Loucy (cell line): ENCODE data around the gene FREM2.

Experiments
- H2AFZ ChIP-seq: fragments of 200-600 bp; sonication (generic); 2 replicates; pipeline ENCODE4 v1.6.0; 2016; ENCODE audit warnings: antibody characterized with exemption, mild to moderate bottlenecking, low read length, moderate library complexity
- H3F3A ChIP-seq: fragments of 200-600 bp; 2 replicates; pipeline ENCODE4 v1.6.0; 2016; ENCODE audit warnings: antibody characterized with exemption, low read depth, mild to moderate bottlenecking
- H3K27me3 ChIP-seq: fragments of 200-600 bp; sonication (generic); 2 replicates; pipeline ENCODE4 v1.6.1; 2014; ENCODE audit warnings: low read length, mild to moderate bottlenecking; ENCODE audit not compliant: insufficient read depth, poor library complexity, severe bottlenecking
- H3K36me3 ChIP-seq: fragments of 200-600 bp; sonication (generic); 2 replicates; pipeline ENCODE4 v1.6.1; 2016; ENCODE audit warnings: low read length; ENCODE audit not compliant: insufficient read depth
- H3K4me1 ChIP-seq: fragments of 200-600 bp; sonication (generic); 2 replicates; pipeline ENCODE4 v1.5.1; 2014; ENCODE audit warnings: low read length, mild to moderate bottlenecking; ENCODE audit not compliant: insufficient read depth, poor library complexity, severe bottlenecking
- H3K4me2 ChIP-seq: fragments of 200-600 bp; sonication (generic); 2 replicates; pipeline ENCODE4 v1.6.0; 2014; ENCODE audit warnings: antibody characterized with exemption, low read length, low read depth, mild to moderate bottlenecking; ENCODE audit not compliant: poor library complexity, severe bottlenecking
- H3K4me3 ChIP-seq: fragments of 200-600 bp; sonication (generic); 2 replicates; pipeline ENCODE4 v1.5.1; 2014; ENCODE audit warnings: low read length, mild to moderate bottlenecking, mixed read lengths; ENCODE audit not compliant: poor library complexity, severe bottlenecking
- H3K79me2 ChIP-seq: fragments of 200-600 bp; sonication (generic); 2 replicates; pipeline ENCODE4 v1.6.1; 2014; ENCODE audit warnings: low read length; ENCODE audit not compliant: insufficient read depth
- H3K9ac ChIP-seq: fragments of 200-600 bp; sonication (generic); 2 replicates; pipeline ENCODE4 v1.6.0; 2014; ENCODE audit warnings: mild to moderate bottlenecking, low read depth, low read length, moderate library complexity; ENCODE audit not compliant: poor library complexity, severe bottlenecking
- H3K9me2 ChIP-seq: fragments of 200-600 bp; sonication (generic); replicated peaks from 2 replicates; pipeline ENCODE4 v1.6.1; 2016; ENCODE audit warnings: low read depth, low read length, mixed read lengths
- H3K9me3 ChIP-seq: fragments of 200-600 bp; sonication (generic); 2 replicates; pipeline ENCODE4 v1.6.1; 2014; ENCODE audit warnings: mild to moderate bottlenecking, antibody characterized with exemption, low read length, low read depth; ENCODE audit not compliant: insufficient read depth
- H4K20me1 ChIP-seq: fragments of 200-600 bp; sonication (generic); 2 replicates; pipeline ENCODE4 v1.6.0; 2014; ENCODE audit warnings: antibody characterized with exemption, low read length, mild to moderate bottlenecking; ENCODE audit not compliant: insufficient read depth, poor library complexity, severe bottlenecking
- EZH2phosphoT487 ChIP-seq: fragments of 200-600 bp; IDR thresholded peaks from 2 replicates; pipeline ENCODE4 v1.6.1; 2018; ENCODE audit warnings: antibody characterized with exemption, mild to moderate bottlenecking, moderate library complexity, borderline replicate concordance
- TF ChIP-seq, protein P1 (sequence below): fragments of 200-600 bp; sonication (generic); conservative IDR thresholded peaks from 2 replicates; pipeline ENCODE4 v1.5.1; 2014; ENCODE audit warnings: mild to moderate bottlenecking, antibody characterized with exemption, low read length

The FREM2 gene

DNA sequence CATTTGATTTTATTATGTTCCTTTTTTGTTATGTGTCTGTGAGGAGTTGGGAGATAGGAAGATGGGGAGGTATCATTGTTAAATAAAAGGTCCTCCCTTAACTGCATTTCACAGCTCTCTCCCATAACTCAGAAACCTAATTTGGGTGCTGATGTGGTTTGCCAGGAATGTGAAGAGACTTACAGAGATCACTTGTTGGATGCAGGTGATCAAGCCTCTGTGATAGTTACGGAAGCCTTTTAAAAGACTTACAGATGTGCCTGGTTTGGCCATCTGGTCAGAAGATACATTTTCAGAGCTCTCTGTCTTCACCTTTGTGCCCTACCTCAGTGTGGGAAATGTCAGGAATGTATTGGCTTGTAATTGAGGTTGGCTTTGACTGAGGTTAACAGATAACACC, 157.7 kb downstream of the FREM2 start:
- H3K9me2 ChIP-seq = no peaks in the 10 kb centered on the region
- no peaks in the 10 kb centered on the region for H4K20me1 ChIP-seq
- TF ChIP-seq, protein P1, sequence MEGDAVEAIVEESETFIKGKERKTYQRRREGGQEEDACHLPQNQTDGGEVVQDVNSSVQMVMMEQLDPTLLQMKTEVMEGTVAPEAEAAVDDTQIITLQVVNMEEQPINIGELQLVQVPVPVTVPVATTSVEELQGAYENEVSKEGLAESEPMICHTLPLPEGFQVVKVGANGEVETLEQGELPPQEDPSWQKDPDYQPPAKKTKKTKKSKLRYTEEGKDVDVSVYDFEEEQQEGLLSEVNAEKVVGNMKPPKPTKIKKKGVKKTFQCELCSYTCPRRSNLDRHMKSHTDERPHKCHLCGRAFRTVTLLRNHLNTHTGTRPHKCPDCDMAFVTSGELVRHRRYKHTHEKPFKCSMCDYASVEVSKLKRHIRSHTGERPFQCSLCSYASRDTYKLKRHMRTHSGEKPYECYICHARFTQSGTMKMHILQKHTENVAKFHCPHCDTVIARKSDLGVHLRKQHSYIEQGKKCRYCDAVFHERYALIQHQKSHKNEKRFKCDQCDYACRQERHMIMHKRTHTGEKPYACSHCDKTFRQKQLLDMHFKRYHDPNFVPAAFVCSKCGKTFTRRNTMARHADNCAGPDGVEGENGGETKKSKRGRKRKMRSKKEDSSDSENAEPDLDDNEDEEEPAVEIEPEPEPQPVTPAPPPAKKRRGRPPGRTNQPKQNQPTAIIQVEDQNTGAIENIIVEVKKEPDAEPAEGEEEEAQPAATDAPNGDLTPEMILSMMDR = no peak
- TF ChIP-seq EZH2phosphoT487 = no peak
- no peak overlapping the region for H3K9ac ChIP-seq
- H3K4me1 ChIP-seq = no peaks in the 10 kb centered on the region
- no peaks in the 10 kb centered on the region for H3K36me3 ChIP-seq
- no peaks in the 10 kb centered on the region for H3K79me2 ChIP-seq
- H2AFZ ChIP-seq = no peak overlapping the region
- H3K4me2 ChIP-seq = no peak overlapping the region
- H3K9me3 ChIP-seq = no peaks in the 10 kb centered on the region
- H3K4me3 ChIP-seq = no peak overlapping the region
- no peaks in the 10 kb centered on the region for H3K27me3 ChIP-seq
- H3F3A ChIP-seq = no peaks in the 10 kb centered on the region

DNA sequence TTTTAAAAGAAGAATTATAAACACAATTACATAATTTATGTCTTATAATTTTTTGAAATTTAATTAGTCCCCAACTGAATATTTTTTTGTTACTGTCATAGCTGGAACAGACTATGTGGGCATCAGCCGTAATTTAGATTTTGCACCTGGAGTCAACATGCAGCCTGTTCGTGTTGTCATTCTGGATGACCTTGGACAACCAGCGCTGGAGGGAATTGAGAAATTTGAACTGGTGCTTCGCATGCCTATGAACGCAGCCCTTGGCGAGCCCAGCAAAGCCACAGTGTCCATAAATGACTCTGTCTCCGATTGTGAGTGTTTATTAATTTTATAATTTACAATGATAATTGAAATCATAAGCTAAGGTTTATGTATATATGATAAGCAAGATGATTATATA, 161.5 kb downstream of the FREM2 start:
- Histone ChIP-seq H4K20me1 (no peaks in the 10 kb centered on the region), H3F3A (no peaks in the 10 kb centered on the region), H2AFZ (no peak overlapping the region), H3K4me3 (no peak overlapping the region), H3K36me3 (no peaks in the 10 kb centered on the region), H3K27me3 (no peaks in the 10 kb centered on the region), H3K4me1 (no peaks in the 10 kb centered on the region), H3K79me2 (no peaks in the 10 kb centered on the region), H3K4me2 (no peak overlapping the region), H3K9me2 (no peaks in the 10 kb centered on the region), H3K9me3 (no peaks in the 10 kb centered on the region), H3K9ac (no peak overlapping the region)
- no peak for TF ChIP-seq EZH2phosphoT487

DNA sequence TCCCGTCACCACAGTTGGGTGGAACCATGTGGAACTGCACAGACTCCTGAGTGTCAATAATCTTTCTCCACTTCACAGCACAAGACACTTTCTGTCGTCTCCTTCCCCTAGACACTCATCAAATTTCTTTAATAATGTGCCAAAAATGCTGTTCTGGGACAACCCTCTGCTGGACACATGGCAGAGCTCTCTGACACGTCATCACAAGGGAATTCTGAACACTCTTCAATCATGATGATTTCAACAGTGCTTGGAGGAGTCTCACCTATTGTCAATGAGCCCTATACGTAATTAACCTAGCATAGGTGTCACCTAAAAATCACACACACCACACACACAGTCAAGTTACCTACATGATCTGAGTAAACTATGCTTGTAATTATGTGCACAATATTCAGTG, 162.4 kb downstream of the FREM2 start:
- Histone ChIP-seq H3K4me1 (no peaks in the 10 kb centered on the region), H3K4me3 (no peak overlapping the region), H3K27me3 (no peaks in the 10 kb centered on the region), H3K9me3 (no peaks in the 10 kb centered on the region), H3K36me3 (no peaks in the 10 kb centered on the region), H2AFZ (no peak overlapping the region), H3K4me2 (no peak overlapping the region), H3K9me2 (no peaks in the 10 kb centered on the region), H4K20me1 (no peaks in the 10 kb centered on the region), H3K9ac (no peak overlapping the region), H3K79me2 (no peaks in the 10 kb centered on the region), H3F3A (no peaks in the 10 kb centered on the region)
- no peak for TF ChIP-seq EZH2phosphoT487
- TF ChIP-seq, protein P1 = no peak

DNA sequence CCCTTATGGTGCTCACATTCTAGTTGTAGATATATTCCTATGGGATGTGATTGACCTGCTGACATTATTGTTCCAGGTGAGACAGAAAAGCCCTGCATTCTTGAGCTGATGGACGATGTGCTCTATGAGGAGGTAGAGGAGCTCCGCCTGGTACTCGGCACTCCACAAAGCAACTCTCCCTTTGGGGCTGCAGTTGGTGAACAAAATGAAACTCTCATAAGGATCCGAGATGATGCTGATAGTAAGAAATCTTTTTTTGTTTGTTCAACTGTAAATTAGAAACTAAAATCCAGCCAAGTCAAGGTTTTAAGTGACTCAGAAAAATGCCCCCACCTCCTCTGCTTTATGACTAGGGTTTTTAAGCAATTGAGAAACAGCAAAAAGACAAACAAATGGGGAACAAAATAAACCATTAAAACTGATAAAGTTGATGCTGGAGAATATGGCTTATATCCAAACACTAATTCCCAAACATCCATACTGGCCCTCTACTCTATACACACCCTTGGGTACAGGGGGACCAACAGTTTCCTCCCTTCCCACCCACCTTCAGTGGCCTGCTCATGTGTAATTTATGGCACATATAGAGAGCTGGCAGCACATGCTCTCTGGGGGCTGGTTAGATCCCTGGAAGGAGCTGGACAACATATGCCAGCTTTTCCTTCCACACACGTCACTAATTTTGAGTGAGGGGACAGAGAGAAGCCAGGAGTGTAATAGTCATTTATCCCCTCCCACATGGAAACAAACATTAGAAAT, 164.2 kb downstream of the FREM2 start:
- TF ChIP-seq EZH2phosphoT487 = no peak
- TF ChIP-seq, protein P1 = no peak
- H3K4me1 ChIP-seq = no peaks in the 10 kb centered on the region
- H3K4me2 ChIP-seq = no peak overlapping the region
- H3K9me2 ChIP-seq = no peaks in the 10 kb centered on the region
- no peaks in the 10 kb centered on the region for H3K9me3 ChIP-seq
- no peaks in the 10 kb centered on the region for H3F3A ChIP-seq
- H2AFZ ChIP-seq = no peak overlapping the region
- no peak overlapping the region for H3K9ac ChIP-seq
- no peaks in the 10 kb centered on the region for H4K20me1 ChIP-seq
- H3K4me3 ChIP-seq = no peak overlapping the region
- no peaks in the 10 kb centered on the region for H3K36me3 ChIP-seq
- H3K79me2 ChIP-seq = no peaks in the 10 kb centered on the region
- no peaks in the 10 kb centered on the region for H3K27me3 ChIP-seq
